GM08714 (cell line): ENCODE measurements around the gene SCN4A.

Experiments used
- H3K4me3 ChIP-seq: fragments of 200-500 bp; sonication (Bioruptor generic); 2 replicates; pipeline ENCODE4 v1.5.1; 2014; ENCODE audit warnings: mild to moderate bottlenecking, low read length, inconsistent platforms
- ZNF274 ChIP-seq: IDR thresholded peaks from 2 replicates; pipeline ENCODE4 v1.6.1; 2012; ENCODE audit warnings: mild to moderate bottlenecking, low read depth, low read length

The SCN4A gene

DNA sequence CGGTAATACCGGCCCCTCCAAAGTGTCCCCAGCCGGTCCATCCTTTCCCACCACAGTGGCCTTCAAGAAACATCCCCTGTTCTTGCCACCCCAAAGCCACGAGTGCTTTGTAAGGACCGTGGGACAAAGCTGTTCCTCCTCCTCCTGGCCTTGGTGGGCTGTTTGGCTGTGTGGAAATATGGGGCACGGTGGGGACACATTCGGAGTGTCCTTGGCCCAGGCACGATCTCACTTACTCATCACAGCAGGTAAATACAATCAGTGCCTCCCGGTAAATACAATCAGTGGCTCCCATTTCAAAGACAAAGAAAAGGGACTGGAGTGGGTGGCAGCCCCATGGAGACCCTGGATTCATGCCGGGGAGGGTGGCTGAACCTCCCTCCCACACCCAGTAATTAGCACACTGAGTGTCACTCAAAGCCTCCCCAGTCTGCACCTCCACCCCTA is 10.4 kb downstream of the SCN4A start:
- no peak for TF ChIP-seq ZNF274
- no peak overlapping the region for H3K4me3 ChIP-seq

DNA sequence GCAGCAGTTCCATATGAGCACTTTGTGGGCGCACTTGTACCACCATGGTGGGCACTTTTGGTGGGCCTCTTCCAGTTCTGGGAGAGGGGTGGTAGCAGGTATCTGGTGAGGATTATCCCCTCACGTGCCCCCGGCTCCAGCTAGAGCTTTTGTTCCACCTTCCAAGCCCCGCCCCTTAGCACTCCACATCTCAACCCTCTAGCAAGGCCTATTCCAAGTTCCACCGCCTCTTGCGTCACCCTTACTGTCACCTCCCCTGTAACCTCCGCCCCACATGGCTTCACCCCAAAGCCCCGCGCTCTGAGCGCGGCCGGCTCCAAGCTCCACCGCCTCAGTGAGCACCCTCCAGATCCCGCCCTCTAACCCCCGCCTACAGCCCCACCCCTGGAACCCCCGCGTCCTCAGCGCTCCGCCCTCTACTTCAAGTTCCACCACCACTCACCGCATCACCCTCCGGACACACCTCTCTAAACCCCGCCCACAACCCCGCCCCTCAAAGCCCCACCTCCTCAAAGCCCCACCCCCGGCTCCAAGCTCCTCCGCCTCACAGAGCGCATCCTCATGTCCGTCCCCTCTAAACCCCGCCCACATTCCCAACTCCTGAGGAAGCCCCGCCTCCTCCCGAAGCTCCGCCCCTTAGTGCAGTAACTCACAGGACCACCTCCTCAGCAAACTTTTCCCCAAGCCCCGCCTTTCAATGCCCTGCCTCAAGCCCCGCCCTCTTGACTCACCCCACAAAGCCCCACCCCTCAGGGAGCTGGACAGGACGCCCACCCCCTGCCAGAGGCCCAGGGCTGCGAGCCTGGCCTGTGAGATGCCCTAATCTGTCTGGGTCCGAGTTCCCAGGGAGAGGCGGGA is 11.1 kb downstream of the SCN4A start:
- no peak overlapping the region for H3K4me3 ChIP-seq
- TF ChIP-seq ZNF274: no peak

GRCh38 chr17:63960430-63960829 is 12.3 kb downstream of the SCN4A start:
- no peak overlapping the region for H3K4me3 ChIP-seq
- no peak for TF ChIP-seq ZNF274

DNA sequence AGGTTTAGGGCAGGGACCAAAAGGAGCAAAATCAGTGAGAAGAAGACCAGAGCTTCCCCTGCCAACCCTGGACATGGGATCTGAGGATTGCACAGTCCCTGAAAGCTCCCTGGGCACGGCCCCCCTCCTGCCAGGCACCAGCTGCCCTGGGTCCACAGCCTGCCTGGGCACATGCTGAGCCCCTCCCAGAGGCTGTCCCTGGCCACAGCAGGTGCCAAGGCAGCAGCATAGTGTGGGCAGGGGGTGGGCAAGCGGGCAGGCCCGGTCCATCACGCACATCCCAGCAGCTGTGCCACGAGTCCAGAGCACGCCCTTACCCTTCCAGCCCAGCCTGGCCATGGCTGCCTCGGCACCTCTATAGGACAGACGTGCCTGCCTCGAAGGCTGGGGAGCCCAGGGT is 12.7 kb downstream of the SCN4A start:
- no peak overlapping the region for H3K4me3 ChIP-seq
- TF ChIP-seq ZNF274: no peak

GRCh38 chr17:63956296-63956920 is 16.3 kb downstream of the SCN4A start:
- H3K4me3 ChIP-seq: no peak overlapping the region
- TF ChIP-seq ZNF274: no peak

GRCh38 chr17:63955791-63956190 is 16.9 kb downstream of the SCN4A start:
- H3K4me3 ChIP-seq: no peak overlapping the region
- no peak for TF ChIP-seq ZNF274

DNA sequence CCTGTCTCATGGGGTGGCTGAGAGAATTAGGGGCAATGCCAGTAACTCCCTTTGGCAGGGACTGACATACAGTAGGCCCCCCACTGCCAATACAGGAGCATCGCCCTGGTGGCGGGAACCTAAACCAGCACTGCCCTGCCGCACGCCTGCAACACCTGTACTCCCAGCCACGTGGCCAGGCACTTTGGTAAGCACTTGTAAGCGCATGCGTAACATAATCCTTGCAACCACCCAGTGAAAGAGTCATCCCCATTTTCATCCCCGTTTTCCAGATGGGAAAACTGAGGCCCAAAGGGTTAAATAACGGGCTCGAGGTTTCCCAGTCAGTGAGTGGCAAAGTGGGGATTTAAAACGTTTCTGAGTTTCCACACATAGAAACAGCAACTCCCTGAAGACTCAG is 17.5 kb downstream of the SCN4A start:
- no peak for TF ChIP-seq ZNF274
- no peak overlapping the region for H3K4me3 ChIP-seq

DNA sequence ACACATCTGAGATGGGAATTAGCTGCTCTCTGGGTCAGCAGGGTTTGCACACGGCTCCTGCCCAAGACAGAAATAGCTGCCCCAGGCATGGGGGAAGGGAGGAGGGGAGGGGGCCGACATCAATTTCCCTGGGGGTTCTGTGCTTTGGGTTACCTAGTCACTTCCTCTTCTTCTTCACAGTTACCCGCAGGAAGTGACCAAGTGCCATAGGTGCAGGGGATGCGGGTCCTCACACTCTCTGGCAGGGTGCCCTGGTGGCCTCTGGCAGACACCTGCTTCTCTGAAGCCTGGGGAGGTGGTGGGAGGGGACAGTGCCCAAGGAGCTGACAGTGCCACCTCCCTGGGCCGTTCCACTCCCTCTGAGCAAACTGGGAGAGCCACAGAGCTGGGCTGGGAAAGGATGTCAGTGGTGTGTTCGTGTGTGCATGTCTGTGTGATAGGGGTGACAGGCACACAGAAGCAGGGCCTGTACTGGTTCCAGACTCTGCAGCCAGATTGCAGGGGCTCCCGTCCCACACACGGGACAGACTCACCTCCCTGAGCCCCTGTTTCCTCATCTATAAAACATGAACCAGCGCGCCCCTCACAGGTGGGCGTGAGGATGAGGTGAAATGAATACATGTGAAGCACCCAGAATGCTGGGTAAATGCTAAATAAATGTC is 18.2 kb downstream of the SCN4A start:
- no peak overlapping the region; the same call in 1 of the 2 replicates for H3K4me3 ChIP-seq
- TF ChIP-seq ZNF274: no peak

GRCh38 chr17:63950940-63951907 is 21.5 kb downstream of the SCN4A start:
- no peak for TF ChIP-seq ZNF274

DNA sequence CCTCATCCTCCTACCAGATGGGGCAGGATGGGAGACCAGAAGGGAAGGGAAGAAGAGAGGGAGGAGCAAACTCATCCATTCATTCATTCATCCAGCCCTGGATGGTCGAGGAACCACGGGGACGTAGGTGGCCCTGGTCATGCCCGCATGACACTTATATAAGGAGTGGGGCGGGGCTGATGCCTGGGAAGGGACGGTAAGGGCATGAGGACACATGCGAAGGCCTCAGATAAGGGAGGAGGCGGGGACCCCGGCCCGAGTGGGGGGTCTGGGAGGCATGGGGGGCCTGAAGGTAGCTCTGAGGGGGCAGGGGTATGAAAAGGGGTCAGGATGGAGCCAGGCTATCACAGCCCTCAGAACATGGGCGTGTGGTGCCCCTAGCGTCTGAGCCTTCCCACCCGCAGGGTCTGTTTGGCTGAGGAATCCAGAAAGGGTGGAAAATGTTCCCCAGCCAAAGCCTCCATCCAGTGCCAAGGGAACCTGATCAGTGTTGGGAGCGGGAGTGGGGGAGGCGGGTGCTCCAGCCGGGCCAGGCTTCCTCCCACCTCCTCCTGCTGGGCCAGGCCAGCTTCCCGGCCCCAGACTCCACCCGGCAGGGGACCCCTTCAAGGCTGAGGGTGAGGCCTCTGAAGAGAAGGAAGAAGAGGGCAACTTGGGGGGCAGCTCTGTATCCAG is 23.0 kb downstream of the SCN4A start:
- TF ChIP-seq ZNF274: no peak
- no peak overlapping the region for H3K4me3 ChIP-seq

More at GRCh38 chr17:63950940-63951907, 21.5 kb downstream of the SCN4A start:
- H3K4me3 ChIP-seq: no peak overlapping the region

DNA sequence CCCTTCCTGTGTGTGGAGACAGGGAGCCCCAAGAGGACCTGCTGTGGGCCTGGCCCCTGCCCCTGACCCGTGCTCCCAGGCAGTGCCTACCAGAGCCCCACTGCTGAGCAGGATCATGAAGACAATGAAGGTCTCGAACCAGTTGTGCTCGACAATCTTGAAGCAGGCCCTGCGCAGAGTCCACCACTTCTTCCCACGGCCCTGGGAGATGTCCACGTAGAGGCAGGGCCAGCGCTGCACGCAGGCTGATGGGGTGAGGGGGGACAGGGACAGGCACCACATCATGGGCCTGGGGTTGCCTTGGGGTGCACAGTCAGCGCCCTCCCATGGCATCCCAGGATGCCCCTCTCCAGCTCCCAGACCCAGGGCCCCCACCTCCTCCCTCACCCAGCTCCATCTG is 24.2 kb downstream of the SCN4A start:
- no peak overlapping the region for H3K4me3 ChIP-seq
- TF ChIP-seq ZNF274: no peak

GRCh38 chr17:63947711-63948330 is 24.9 kb downstream of the SCN4A start:
- no peak for TF ChIP-seq ZNF274
- no peak overlapping the region for H3K4me3 ChIP-seq
